IMR-90 (cell line): ENCODE results near the gene G3BP1.

ENCODE experiments used
- CTCF ChIP-seq: conservative IDR thresholded peaks from 2 replicates; pipeline ENCODE4 v1.5.1; 2012; ENCODE audit warnings: mild to moderate bottlenecking, low read depth, low read length, improper control_type of control experiment
- POLR2A ChIP-seq: IDR thresholded peaks from 2 replicates; pipeline ENCODE4 v1.6.1; 2012; ENCODE audit warnings: mild to moderate bottlenecking, low read depth, low read length
- USF2 ChIP-seq: fragments of 150-350 bp; IDR thresholded peaks from 2 replicates; pipeline ENCODE4 v1.6.1; 2017; ENCODE audit warnings: mild to moderate bottlenecking, antibody characterized with exemption, low read length, low read depth

- TF ChIP-seq CTCF (no peak), POLR2A (no peak), USF2 (no peak)
Measured at GRCh38 chr5:151808451-151809169, 36.9 kb downstream of the G3BP1 start.
